Prostate gland (tissue), 2 donors: ENCODE measurements around the gene ELAPOR1.

Experiments
- POLR2AphosphoS5 ChIP-seq: sonication (generic); formaldehyde crosslinking; IDR thresholded peaks from one replicate; pipeline ENCODE4 v1.6.1; 2017; ENCODE audit warnings: antibody characterized with exemption
- TF ChIP-seq, protein P1 (sequence below), 4 experiments: fragments of 200-600 bp in 2 of 4; fragments of 450-650 bp in 2 of 4; sonication (generic) in 2 of 4; IDR thresholded peaks; 1 replicate in 3 of 4; 2 replicates in 1 of 4; pipeline ENCODE4 v1.5.1; 2016 to 2019; ENCODE audit warnings: antibody characterized with exemption in 4 of 4, mild to moderate bottlenecking in 2 of 4, moderate library complexity in 2 of 4

DNA sequence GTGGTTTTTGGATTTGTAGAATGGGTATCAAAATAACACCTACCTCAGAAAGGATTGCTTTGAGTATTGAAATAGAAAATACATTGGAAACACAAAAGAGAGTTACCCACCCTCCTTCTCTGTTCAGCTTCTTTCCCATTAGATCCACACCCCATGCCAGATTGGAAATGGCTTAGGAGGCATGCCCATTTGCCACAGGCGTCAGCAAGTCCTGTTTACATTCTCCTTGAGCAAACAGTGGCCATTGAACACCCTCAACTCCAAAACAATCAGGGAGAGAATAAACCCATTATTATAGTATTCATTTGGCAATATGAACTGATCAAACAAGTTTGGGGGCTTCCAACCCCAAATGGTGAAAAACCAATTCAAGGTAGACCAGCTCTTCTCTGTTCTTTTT lies 2.4 kb downstream of the ELAPOR1 start:
- TF ChIP-seq, protein P1, sequence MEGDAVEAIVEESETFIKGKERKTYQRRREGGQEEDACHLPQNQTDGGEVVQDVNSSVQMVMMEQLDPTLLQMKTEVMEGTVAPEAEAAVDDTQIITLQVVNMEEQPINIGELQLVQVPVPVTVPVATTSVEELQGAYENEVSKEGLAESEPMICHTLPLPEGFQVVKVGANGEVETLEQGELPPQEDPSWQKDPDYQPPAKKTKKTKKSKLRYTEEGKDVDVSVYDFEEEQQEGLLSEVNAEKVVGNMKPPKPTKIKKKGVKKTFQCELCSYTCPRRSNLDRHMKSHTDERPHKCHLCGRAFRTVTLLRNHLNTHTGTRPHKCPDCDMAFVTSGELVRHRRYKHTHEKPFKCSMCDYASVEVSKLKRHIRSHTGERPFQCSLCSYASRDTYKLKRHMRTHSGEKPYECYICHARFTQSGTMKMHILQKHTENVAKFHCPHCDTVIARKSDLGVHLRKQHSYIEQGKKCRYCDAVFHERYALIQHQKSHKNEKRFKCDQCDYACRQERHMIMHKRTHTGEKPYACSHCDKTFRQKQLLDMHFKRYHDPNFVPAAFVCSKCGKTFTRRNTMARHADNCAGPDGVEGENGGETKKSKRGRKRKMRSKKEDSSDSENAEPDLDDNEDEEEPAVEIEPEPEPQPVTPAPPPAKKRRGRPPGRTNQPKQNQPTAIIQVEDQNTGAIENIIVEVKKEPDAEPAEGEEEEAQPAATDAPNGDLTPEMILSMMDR (IDR thresholded peaks at IDR 0.05), result no peak
- TF ChIP-seq POLR2AphosphoS5, result peak; percentile 63
